GM21423 (cell line): ENCODE measurements around the gene KREMEN2.

Experiments used
- ATAC-seq: cut with Tn5 transposase; IDR thresholded peaks from one replicate; pipeline ENCODE4 v1.9.1; 2021; ENCODE audit warnings: mild to moderate bottlenecking, moderate library complexity; ENCODE audit not compliant: unreplicated experiment

Gene KREMEN2

GRCh38 chr16:2977440-2977839 is 13.4 kb downstream of the KREMEN2 start:
- ATAC-seq: no peak

- ATAC-seq: peak; percentile 4
Observed at GRCh38 chr16:2979669-2980226, 15.7 kb downstream of the KREMEN2 start.

GRCh38 chr16:2980227-2981176 is 16.4 kb downstream of the KREMEN2 start, which contains the start of gene PKMYT1:
Gene PKMYT1 (minus strand): TSS chr16:2980446. CDS start chr16:2979657, 789 bp downstream.
- peak; percentile 73 for ATAC-seq

GRCh38 chr16:2981177-2981898 is 17.3 kb downstream of the KREMEN2 start:
- ATAC-seq: no peak

GRCh38 chr16:2981899-2982250 is 17.8 kb downstream of the KREMEN2 start:
- ATAC-seq: no peak

- no peak for ATAC-seq
Observed at GRCh38 chr16:2982402-2982801, 18.3 kb downstream of the KREMEN2 start.

- peak; percentile 30 for ATAC-seq
Observed at GRCh38 chr16:2983706-2984136, 19.6 kb downstream of the KREMEN2 start.

GRCh38 chr16:2985462-2985861 is 21.4 kb downstream of the KREMEN2 start:
- no peak for ATAC-seq

GRCh38 chr16:2985893-2986355 is 21.8 kb downstream of the KREMEN2 start:
- ATAC-seq: no peak

- no peak for ATAC-seq
Observed at GRCh38 chr16:2986623-2987188, 22.6 kb downstream of the KREMEN2 start.

GRCh38 chr16:2987286-2987685 is 23.2 kb downstream of the KREMEN2 start:
- no peak for ATAC-seq

GRCh38 chr16:2987833-2988232 is 23.8 kb downstream of the KREMEN2 start:
- ATAC-seq: no peak

GRCh38 chr16:2988590-2989099 is 24.6 kb downstream of the KREMEN2 start:
- ATAC-seq: no peak

GRCh38 chr16:2990891-2991290 is 26.8 kb downstream of the KREMEN2 start:
- no peak for ATAC-seq

- ATAC-seq: no peak
Observed at GRCh38 chr16:2991566-2992261, 27.6 kb downstream of the KREMEN2 start.

GRCh38 chr16:2992383-2993081 is 28.5 kb downstream of the KREMEN2 start:
- ATAC-seq: no peak

- no peak for ATAC-seq
Observed at GRCh38 chr16:2996298-2996697, 32.2 kb downstream of the KREMEN2 start.

GRCh38 chr16:2999929-3000328 is 35.9 kb downstream of the KREMEN2 start:
- no peak for ATAC-seq

- no peak for ATAC-seq
Observed at GRCh38 chr16:3000540-3000939, 36.5 kb downstream of the KREMEN2 start.

GRCh38 chr16:3001316-3001715 is 37.2 kb downstream of the KREMEN2 start:
- ATAC-seq: no peak
